Ascending aorta (tissue), 2 donors: Measurements from ENCODE around the gene XYLT1. TPM values are rescaled to one million over a fixed set of nuclear protein-coding genes. Genes with fewer than 3 reads are reported as not detected.

Experiments
- DNase-seq, 2 donors: peaks; one replicate each; pipeline ENCODE4 v3.0.0-alpha.2; 2019; ENCODE audit warnings: low spot score in 2 of 2
- H3K27ac ChIP-seq, 2 donors: fragments of 200-600 bp; sonication (generic); one replicate each; pipeline ENCODE4 v1.5.1; 2016 to 2017; ENCODE audit warnings: mild to moderate bottlenecking in 1 of 2
- H3K27me3 ChIP-seq: fragments of 200-600 bp; sonication (generic); one replicate; pipeline ENCODE4 v1.5.1; 2017
- H3K36me3 ChIP-seq, 2 donors: fragments of 200-600 bp; sonication (generic); one replicate each; pipeline ENCODE4 v1.5.1; 2016
- H3K4me1 ChIP-seq, 2 donors: fragments of 200-600 bp; sonication (generic); one replicate each; pipeline ENCODE4 v1.5.1; 2016 to 2017; ENCODE audit warnings: mild to moderate bottlenecking in 1 of 2
- H3K4me3 ChIP-seq, 2 donors: fragments of 200-600 bp; sonication (generic); one replicate each; pipeline ENCODE4 v1.5.1; 2016 to 2017; ENCODE audit warnings: mild to moderate bottlenecking in 1 of 2
- H3K9me3 ChIP-seq, 2 donors: fragments of 200-600 bp; sonication (generic); one replicate each; pipeline ENCODE4 v1.5.1; 2016
- intact Hi-C: fragments of 100-400 bp; cut with DNase I; formaldehyde crosslinking; loops from one replicate; pipeline ENCODE4 v1.15.1; 2023
- total RNA-seq: library from RNA; depleted of rRNA; stranded (reverse); fragments of >200 nt; gene quantifications from one replicate; pipeline ENCODE4 v1.1.0, GENCODE V29; 2016
- TF ChIP-seq, protein P1 (sequence below), 3 experiments: fragments of 200-600 bp in 2 of 3; fragments of 450-650 bp in 1 of 3; sonication (generic) in 2 of 3; IDR thresholded peaks; one replicate each; pipeline ENCODE4 v1.5.1; 2016 to 2019; ENCODE audit warnings: antibody characterized with exemption in 3 of 3, mild to moderate bottlenecking in 1 of 3, moderate library complexity in 1 of 3

XYLT1 gene
- total RNA-seq, 1 donor from 2014 or later: 6.7 TPM

DNA sequence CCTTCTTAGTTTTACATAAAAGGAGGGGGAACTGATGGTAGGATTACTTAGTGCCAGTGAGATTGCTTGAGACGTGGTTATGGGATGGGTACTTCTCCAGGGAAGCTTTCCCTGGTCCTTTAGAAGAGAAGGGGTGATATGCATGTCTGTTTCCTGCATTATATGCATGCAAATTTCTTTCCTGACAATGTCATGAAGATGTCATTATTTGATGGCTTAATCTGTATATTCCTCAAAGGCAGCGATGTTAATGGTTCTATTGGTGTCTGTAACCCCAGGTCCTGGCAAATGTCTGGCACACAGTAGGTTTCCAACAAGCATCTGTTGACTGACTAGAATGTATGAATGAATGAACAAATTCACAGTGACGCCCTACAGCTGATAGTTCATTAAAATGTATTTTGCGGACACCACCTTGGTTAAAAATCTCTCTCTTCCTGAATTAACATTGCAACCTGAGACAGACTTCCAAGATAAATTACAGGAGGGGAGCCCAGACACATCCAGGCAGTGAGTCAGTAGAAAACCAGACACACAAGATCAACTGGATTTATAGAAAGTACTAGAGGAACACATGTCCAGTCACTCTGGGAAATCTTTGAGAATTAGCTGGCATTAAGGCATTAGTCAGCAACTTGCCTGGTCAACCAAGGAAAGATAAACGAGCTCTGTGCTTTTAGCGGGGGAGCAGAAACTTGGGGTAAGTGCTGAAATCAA is 293.4 kb downstream of the XYLT1 start:
- no peaks in the 10 kb centered on the region for H3K27me3 ChIP-seq
- H3K9me3 ChIP-seq: no peaks in the 10 kb centered on the region
- no peaks in the 10 kb centered on the region for H3K36me3 ChIP-seq
- H3K27ac ChIP-seq: no peak overlapping the region
- no peak for DNase-seq
- intact Hi-C loops: no loop called here
- H3K4me3 ChIP-seq: no peak overlapping the region
- no peaks in the 10 kb centered on the region for H3K4me1 ChIP-seq
- TF ChIP-seq, protein P1, sequence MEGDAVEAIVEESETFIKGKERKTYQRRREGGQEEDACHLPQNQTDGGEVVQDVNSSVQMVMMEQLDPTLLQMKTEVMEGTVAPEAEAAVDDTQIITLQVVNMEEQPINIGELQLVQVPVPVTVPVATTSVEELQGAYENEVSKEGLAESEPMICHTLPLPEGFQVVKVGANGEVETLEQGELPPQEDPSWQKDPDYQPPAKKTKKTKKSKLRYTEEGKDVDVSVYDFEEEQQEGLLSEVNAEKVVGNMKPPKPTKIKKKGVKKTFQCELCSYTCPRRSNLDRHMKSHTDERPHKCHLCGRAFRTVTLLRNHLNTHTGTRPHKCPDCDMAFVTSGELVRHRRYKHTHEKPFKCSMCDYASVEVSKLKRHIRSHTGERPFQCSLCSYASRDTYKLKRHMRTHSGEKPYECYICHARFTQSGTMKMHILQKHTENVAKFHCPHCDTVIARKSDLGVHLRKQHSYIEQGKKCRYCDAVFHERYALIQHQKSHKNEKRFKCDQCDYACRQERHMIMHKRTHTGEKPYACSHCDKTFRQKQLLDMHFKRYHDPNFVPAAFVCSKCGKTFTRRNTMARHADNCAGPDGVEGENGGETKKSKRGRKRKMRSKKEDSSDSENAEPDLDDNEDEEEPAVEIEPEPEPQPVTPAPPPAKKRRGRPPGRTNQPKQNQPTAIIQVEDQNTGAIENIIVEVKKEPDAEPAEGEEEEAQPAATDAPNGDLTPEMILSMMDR (IDR thresholded peaks at IDR 0.05): no peak

DNA sequence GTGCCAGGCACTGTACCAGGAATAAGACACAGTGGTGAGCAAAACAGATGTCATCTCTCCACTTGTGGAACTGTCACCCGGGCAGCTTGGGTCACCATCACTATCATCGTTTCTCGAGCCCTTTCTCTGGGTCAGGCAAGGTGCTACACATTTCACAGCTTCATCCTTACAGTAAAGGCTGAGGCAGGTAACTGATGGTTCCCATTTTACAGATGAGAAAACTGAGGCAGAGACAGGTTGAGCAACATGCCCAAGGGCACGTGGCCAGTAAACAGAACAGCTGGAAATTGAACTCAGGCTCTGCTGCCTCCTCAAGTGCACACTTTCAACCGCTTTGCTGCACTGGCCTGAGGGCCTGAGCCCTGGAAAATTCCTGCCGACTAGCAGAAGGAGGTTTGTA is 294.6 kb downstream of the XYLT1 start:
- no peaks in the 10 kb centered on the region for H3K9me3 ChIP-seq
- H3K4me1 ChIP-seq: no peaks in the 10 kb centered on the region
- H3K27ac ChIP-seq: no peak overlapping the region
- DNase-seq: no peak
- no peak overlapping the region for H3K4me3 ChIP-seq
- intact Hi-C loops: no loop called here
- no peaks in the 10 kb centered on the region for H3K27me3 ChIP-seq
- TF ChIP-seq, protein P1 (IDR thresholded peaks at IDR 0.05): no peak
- no peaks in the 10 kb centered on the region for H3K36me3 ChIP-seq

DNA sequence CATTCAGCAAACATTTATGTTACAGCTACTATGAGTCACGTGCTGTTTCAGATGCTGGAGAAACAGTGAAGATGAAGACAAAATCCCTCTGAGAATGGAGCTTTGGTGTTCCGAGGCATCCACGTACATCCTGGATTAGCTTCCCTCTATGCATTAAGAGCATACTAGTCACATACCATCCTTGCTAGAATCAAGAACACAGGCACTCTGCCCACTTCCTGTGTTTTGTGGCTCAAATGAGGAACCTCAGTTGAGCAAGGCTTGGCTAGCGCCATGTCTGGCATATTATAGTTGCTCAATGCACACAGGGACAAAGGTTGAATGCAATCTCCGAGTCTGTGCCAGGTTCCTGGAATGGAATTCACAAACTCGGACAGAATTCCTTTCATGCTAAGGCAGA is 297.5 kb downstream of the XYLT1 start:
- Histone ChIP-seq H3K9me3 (no peaks in the 10 kb centered on the region), H3K27me3 (no peaks in the 10 kb centered on the region), H3K27ac (no peak overlapping the region), H3K36me3 (no peaks in the 10 kb centered on the region), H3K4me1 (no peaks in the 10 kb centered on the region), H3K4me3 (no peak overlapping the region)
- intact Hi-C loops: no loop called here
- TF ChIP-seq, protein P1 (IDR thresholded peaks at IDR 0.05): no peak
- peak; percentile 25 to 78 for DNase-seq

DNA sequence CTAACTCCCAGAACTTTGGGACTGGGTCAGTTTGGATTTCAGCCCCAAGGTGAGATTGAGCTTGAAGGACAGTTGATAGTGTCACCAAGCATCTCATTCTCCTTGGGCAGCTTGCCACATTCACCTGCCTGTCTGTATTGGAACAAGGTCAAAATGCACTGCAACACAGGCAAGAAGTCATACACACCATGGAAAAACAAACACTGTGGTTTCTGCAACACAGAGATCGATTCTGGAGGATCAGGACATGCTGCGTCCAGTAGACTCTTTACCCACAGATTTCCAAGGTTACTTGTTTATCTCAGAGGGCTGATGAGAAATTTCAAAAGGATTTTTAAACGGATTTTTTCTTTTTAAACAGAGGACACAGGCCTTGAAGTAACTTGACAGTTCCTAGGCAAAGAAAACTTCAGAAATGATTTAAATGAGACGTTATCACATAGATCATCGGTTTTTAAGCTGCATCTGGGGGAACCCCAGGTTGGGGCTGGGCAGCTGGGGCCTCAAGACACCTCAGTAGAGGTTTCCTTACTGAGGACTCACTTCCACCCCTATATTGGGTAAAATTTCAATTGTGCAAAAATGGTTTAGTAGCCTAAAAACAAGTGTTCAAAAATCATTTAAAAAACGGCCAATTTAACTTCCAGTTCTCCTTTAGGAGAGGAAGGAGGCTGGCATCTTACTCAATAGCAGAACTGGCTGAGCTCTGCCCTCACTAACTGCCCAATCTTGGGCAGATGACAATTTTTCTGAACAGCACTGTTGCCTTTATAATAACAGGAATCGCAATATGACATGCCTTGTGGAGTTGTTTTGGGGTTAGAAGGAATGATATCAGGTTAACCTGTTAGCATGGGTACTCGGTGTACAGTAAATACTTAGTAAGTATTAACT is 299.3 kb downstream of the XYLT1 start:
- intact Hi-C loops: no loop called here
- Histone ChIP-seq H3K27ac (no peak overlapping the region), H3K4me3 (no peak overlapping the region), H3K27me3 (no peaks in the 10 kb centered on the region), H3K4me1 (no peaks in the 10 kb centered on the region), H3K36me3 (no peaks in the 10 kb centered on the region), H3K9me3 (no peaks in the 10 kb centered on the region)
- TF ChIP-seq, protein P1 (IDR thresholded peaks at IDR 0.05): no peak
- DNase-seq: no peak

DNA sequence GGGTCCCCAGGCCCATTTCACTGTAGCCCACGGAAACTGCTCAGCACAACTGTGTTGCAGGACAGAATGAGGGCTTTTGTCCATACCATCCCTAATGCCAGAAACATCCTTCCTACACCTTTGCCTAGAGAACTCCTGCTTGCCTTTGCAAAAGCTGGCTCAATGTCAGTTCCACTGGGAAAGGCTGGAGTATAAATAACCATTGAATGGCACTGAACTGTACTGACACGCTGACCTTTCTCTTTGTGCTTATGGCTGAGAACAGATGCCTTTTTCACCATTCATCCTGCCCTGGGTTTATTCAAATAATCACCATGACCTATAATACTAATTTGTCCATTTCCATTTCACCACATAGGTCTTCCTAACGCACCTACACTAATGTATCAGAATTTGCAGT is 300.3 kb downstream of the XYLT1 start:
- Histone ChIP-seq H3K4me1 (no peaks in the 10 kb centered on the region), H3K27ac (no peak overlapping the region), H3K4me3 (no peak overlapping the region), H3K36me3 (no peaks in the 10 kb centered on the region), H3K9me3 (no peaks in the 10 kb centered on the region), H3K27me3 (no peaks in the 10 kb centered on the region)
- no peak for DNase-seq
- intact Hi-C loops: no loop called here
- TF ChIP-seq, protein P1 (IDR thresholded peaks at IDR 0.05): no peak
